Measurements from ENCODE around the gene WWOX.

DNA sequence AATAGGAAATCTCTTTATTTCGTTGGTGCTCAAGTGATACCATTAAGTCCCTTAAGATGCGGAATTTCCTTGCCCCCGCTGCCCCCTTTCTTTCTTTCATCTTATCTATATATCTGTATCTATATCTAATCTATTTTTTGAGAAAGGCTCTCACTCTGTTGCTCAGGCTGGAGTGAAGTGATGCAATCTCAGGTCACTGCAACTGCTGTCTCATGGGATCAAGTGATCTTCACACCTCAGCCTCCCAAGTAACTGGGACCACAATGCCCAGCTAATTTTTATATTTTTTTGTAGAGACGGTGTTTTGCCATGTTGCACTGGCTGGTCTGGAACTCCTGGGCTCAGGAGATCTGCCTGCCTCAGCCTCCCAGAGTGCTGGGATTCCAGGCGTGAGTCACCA lies 693.5 kb downstream of the WWOX start:
- TF ChIP-seq, protein P1, sequence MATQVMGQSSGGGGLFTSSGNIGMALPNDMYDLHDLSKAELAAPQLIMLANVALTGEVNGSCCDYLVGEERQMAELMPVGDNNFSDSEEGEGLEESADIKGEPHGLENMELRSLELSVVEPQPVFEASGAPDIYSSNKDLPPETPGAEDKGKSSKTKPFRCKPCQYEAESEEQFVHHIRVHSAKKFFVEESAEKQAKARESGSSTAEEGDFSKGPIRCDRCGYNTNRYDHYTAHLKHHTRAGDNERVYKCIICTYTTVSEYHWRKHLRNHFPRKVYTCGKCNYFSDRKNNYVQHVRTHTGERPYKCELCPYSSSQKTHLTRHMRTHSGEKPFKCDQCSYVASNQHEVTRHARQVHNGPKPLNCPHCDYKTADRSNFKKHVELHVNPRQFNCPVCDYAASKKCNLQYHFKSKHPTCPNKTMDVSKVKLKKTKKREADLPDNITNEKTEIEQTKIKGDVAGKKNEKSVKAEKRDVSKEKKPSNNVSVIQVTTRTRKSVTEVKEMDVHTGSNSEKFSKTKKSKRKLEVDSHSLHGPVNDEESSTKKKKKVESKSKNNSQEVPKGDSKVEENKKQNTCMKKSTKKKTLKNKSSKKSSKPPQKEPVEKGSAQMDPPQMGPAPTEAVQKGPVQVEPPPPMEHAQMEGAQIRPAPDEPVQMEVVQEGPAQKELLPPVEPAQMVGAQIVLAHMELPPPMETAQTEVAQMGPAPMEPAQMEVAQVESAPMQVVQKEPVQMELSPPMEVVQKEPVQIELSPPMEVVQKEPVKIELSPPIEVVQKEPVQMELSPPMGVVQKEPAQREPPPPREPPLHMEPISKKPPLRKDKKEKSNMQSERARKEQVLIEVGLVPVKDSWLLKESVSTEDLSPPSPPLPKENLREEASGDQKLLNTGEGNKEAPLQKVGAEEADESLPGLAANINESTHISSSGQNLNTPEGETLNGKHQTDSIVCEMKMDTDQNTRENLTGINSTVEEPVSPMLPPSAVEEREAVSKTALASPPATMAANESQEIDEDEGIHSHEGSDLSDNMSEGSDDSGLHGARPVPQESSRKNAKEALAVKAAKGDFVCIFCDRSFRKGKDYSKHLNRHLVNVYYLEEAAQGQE (IDR thresholded peaks at IDR 0.05; ENCODE audit: borderline replicate concordance) = no peak
- no peak for TF ChIP-seq EP300 (conservative IDR thresholded peaks at IDR 0.05; ENCODE audit: poor library complexity, severe bottlenecking)

Measured in neural cell (in vitro differentiated cells).